A673 (cell line): ENCODE results near the gene NCKAP5. TPM values are rescaled to one million over a fixed set of nuclear protein-coding genes. Genes with fewer than 3 reads are reported as not detected.

Source experiments
- BruUV-seq: library from RNA; stranded (reverse); fragments of 400-500 nt; replicated peaks from 2 replicates; lab custom pipeline; 2021; lab: Mats Ljungman, UMichigan
- CTCF ChIA-PET: fragments of 300-600 bp; sonication (Branson Sonifier 250); formaldehyde crosslinking; loops from one replicate; lab custom pipeline; 2022; ENCODE audit warnings: antibody characterized with exemption; lab: Charles Lee
- POLR2A ChIA-PET: fragments of 300-600 bp; sonication (Branson Sonifier 250); formaldehyde crosslinking; loops from one replicate; lab custom pipeline; 2022; ENCODE audit warnings: antibody characterized with exemption; ENCODE audit not compliant: low non-redundant PET; lab: Charles Lee
- DNase-seq: peaks from one replicate; pipeline ENCODE4 v3.0.0-alpha.2; 2015; ENCODE audit warnings: low spot score
- H3K27ac ChIP-seq: fragments of 200-600 bp; sonication (generic); 2 replicates; pipeline ENCODE4 v1.5.1; 2016; ENCODE audit warnings: mixed run types, low read depth, mild to moderate bottlenecking, mixed read lengths, antibody characterized with exemption, low read length; ENCODE audit not compliant: poor library complexity, severe bottlenecking
- H3K27me3 ChIP-seq: fragments of 200-600 bp; sonication (generic); replicated peaks from 2 replicates; pipeline ENCODE4 v1.6.1; 2017; ENCODE audit warnings: mixed run types, low read depth, mild to moderate bottlenecking, mixed read lengths, antibody characterized with exemption, low read length; ENCODE audit not compliant: insufficient read depth, poor library complexity
- H3K36me3 ChIP-seq: fragments of 200-600 bp; sonication (generic); 2 replicates; pipeline ENCODE4 v1.6.1; 2016; ENCODE audit warnings: mixed run types, mild to moderate bottlenecking, mixed read lengths, antibody characterized with exemption, low read length; ENCODE audit not compliant: insufficient read depth, poor library complexity, severe bottlenecking
- H3K4me1 ChIP-seq: fragments of 200-600 bp; sonication (generic); 2 replicates; pipeline ENCODE4 v1.6.1; 2017; ENCODE audit warnings: mixed run types, mild to moderate bottlenecking, mixed read lengths, antibody characterized with exemption, low read length; ENCODE audit not compliant: insufficient read depth, poor library complexity, severe bottlenecking
- H3K4me3 ChIP-seq: fragments of 200-600 bp; sonication (generic); 2 replicates; pipeline ENCODE4 v1.5.1; 2016; ENCODE audit warnings: low read depth, mixed run types, mild to moderate bottlenecking, mixed read lengths, low read length; ENCODE audit not compliant: poor library complexity, severe bottlenecking
- H3K9me3 ChIP-seq: fragments of 200-600 bp; sonication (generic); 2 replicates; pipeline ENCODE4 v1.6.1; 2016; ENCODE audit warnings: mixed run types, low read depth, mild to moderate bottlenecking, mixed read lengths, antibody characterized with exemption, low read length; ENCODE audit not compliant: poor library complexity, severe bottlenecking
- EZH2 ChIP-seq: fragments of 200-600 bp; sonication (generic); IDR thresholded peaks from 2 replicates; pipeline ENCODE4 v1.6.1; 2017; ENCODE audit warnings: borderline replicate concordance, low read depth, mild to moderate bottlenecking, mixed read lengths, antibody characterized with exemption, low read length; ENCODE audit not compliant: poor library complexity, severe bottlenecking
- intact Hi-C: fragments of 100-400 bp; cut with micrococcal nuclease; formaldehyde crosslinking; loops from one replicate; pipeline ENCODE4 v1.10.0; 2022; ENCODE audit not compliant: unreplicated experiment
- total RNA-seq: library from RNA; stranded (reverse); gene quantifications from 2 replicates; pipeline ENCODE4 v1.2.3, GENCODE V29; 2021
- TF ChIP-seq, protein P1 (sequence below): fragments of 300-800, 200-600 bp; sonication (generic); conservative IDR thresholded peaks from 2 replicates; pipeline ENCODE4 v1.5.1; 2017; ENCODE audit warnings: low read depth, mild to moderate bottlenecking, antibody characterized with exemption, low read length, moderate library complexity, mixed read lengths

NCKAP5 gene
- total RNA-seq, 1 experiment from 2014 or later = 26.6 TPM

GRCh38 chr2:132910432-132910831 is 657.8 kb downstream of the NCKAP5 start:
- H3K27me3 ChIP-seq = no peaks in the 10 kb centered on the region
- no peaks in the 10 kb centered on the region for H3K36me3 ChIP-seq
- no peak for TF ChIP-seq EZH2
- TF ChIP-seq, protein P1, sequence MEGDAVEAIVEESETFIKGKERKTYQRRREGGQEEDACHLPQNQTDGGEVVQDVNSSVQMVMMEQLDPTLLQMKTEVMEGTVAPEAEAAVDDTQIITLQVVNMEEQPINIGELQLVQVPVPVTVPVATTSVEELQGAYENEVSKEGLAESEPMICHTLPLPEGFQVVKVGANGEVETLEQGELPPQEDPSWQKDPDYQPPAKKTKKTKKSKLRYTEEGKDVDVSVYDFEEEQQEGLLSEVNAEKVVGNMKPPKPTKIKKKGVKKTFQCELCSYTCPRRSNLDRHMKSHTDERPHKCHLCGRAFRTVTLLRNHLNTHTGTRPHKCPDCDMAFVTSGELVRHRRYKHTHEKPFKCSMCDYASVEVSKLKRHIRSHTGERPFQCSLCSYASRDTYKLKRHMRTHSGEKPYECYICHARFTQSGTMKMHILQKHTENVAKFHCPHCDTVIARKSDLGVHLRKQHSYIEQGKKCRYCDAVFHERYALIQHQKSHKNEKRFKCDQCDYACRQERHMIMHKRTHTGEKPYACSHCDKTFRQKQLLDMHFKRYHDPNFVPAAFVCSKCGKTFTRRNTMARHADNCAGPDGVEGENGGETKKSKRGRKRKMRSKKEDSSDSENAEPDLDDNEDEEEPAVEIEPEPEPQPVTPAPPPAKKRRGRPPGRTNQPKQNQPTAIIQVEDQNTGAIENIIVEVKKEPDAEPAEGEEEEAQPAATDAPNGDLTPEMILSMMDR = no peak
- CTCF ChIA-PET = no interaction called here
- POLR2A ChIA-PET = no interaction called here
- no TSS peak for BruUV-seq
- no peaks in the 10 kb centered on the region for H3K4me1 ChIP-seq
- H3K4me3 ChIP-seq = no peak overlapping the region
- H3K9me3 ChIP-seq = no peaks in the 10 kb centered on the region
- DNase-seq = no peak
- intact Hi-C loops = no loop called here
- H3K27ac ChIP-seq = no peak overlapping the region

- CTCF ChIA-PET = no interaction called here
- Histone ChIP-seq H3K9me3 (no peaks in the 10 kb centered on the region), H3K27ac (no peak overlapping the region), H3K36me3 (no peaks in the 10 kb centered on the region), H3K27me3 (no peaks in the 10 kb centered on the region), H3K4me1 (peaks cover 6% of the 10 kb centered on the region), H3K4me3 (no peak overlapping the region)
- POLR2A ChIA-PET = no interaction called here
- BruUV-seq = no TSS peak
- TF ChIP-seq, protein P1 = no peak
- no peak for TF ChIP-seq EZH2
- intact Hi-C loops = no loop called here
- peak; percentile 6 for DNase-seq
Measured at GRCh38 chr2:132909427-132909826, 658.8 kb downstream of the NCKAP5 start.

GRCh38 chr2:132904142-132904842 is 664.0 kb downstream of the NCKAP5 start:
- no peaks in the 10 kb centered on the region for H3K36me3 ChIP-seq
- no peak overlapping the region for H3K27ac ChIP-seq
- BruUV-seq = no TSS peak
- peaks cover 18% of the 10 kb centered on the region for H3K4me1 ChIP-seq
- ChIA-PET POLR2A (no interaction called here), CTCF (no interaction called here)
- intact Hi-C loops = no loop called here
- no peaks in the 10 kb centered on the region for H3K27me3 ChIP-seq
- TF ChIP-seq, protein P1 = no peak
- TF ChIP-seq EZH2 = no peak
- peak; percentile 32 for DNase-seq
- H3K4me3 ChIP-seq = no peak overlapping the region
- no peaks in the 10 kb centered on the region for H3K9me3 ChIP-seq
